ENCODE data around the gene UGT1A10. TPM values are rescaled to one million over a fixed set of nuclear protein-coding genes. Genes with fewer than 3 reads are reported as not detected.
"Not testable (repeated sequence)": the region's sequence is repeated elsewhere in the genome, so short reads cannot be mapped to it uniquely, and the experiment has no call there.

The UGT1A10 gene
- total RNA-seq, 1 experiment from 2014 or later: not detected

DNA sequence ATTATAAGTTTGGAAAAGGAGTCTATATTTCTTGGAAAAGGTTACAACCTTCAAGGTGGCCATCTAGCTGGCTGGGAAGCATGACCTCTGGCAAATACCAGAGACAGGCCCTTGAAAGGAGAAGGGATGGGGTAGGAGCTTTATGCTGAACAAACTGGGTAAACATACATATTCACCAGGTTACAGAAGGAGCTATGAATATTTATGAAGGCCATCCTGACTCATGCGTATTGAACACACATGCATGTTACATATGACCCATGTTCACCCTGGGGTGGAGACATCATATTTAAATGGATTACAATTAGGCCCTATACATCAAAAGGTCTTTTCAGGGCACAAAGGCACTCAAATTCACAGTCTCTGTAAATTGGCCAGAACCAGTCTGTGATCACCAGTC, 43.5 kb upstream of the UGT1A10 start:
- POLR2A ChIA-PET; H3K79me2 ChIP-seq (ENCODE audit: insufficient read depth, low read length); H3K4me2 ChIP-seq (ENCODE audit: low read length); H4K20me1 ChIP-seq (ENCODE audit: insufficient read depth); H2AFZ ChIP-seq (ENCODE audit: low read depth, low read length, poor library complexity, severe bottlenecking); H3K27me3 ChIP-seq (ENCODE audit: insufficient read depth, low read length); ATAC-seq; BruUV-seq (replicated peaks); H3K9me3 ChIP-seq (ENCODE audit: control insufficient read depth in 1 of 2, insufficient read depth in 1 of 2, low read depth in 1 of 2, low read length in 2 of 2); H3K27ac ChIP-seq (ENCODE audit: low read depth, low read length); RAD21 ChIA-PET (ENCODE audit: low non-redundant PET in 1 of 2, low total read pairs in 2 of 2, uncharacterized antibody in 2 of 2, unreplicated experiment in 2 of 2); H3K4me3 ChIP-seq (replicated peaks in 1 of 2; ENCODE audit: low read depth in 1 of 2, low read length in 2 of 2); H3K9me2 ChIP-seq (ENCODE audit: insufficient read depth); DNase-seq (ENCODE audit: low read depth, low spot score); CTCF ChIA-PET; H3K4me1 ChIP-seq (ENCODE audit: control insufficient read depth in 1 of 2, insufficient read depth in 2 of 2, low read length in 2 of 2); intact Hi-C loops (cut with micrococcal nuclease); H3K9ac ChIP-seq (ENCODE audit: low read length); H3K36me3 ChIP-seq (ENCODE audit: control insufficient read depth in 1 of 2, insufficient read depth in 2 of 2, low read length in 2 of 2): not testable (repeated sequence)

DNA sequence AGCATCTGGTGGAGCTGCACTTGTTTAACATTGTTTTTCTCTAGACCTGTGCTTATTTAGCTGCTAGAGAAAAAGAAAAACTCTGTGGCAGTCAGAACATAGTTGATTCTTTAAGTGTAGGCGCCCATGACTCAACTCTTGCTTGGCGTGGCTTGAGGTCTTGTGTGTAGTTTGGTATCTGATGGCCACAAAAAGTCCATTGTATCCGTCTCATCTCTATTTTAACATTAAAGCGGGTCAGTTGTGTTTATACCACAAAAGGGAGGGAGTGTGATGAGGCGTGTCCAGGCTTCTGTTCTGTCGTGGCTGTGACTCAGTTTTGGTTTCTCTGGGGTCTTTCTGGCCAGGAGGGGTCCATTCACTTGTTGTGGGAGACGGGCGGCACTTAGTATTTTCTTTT, 43.0 kb upstream of the UGT1A10 start:
- ATAC-seq (no peak), DNase-seq (ENCODE audit: low read depth, low spot score) (no peak)
- no peaks in the 10 kb centered on the region for H3K9me3 ChIP-seq (ENCODE audit: control insufficient read depth in 1 of 2, insufficient read depth in 1 of 2, low read depth in 1 of 2, low read length in 2 of 2)
- no peak overlapping the region for H2AFZ ChIP-seq (ENCODE audit: low read depth, low read length, poor library complexity, severe bottlenecking)
- ChIA-PET POLR2A (no interaction called here), CTCF (no interaction called here), RAD21 (ENCODE audit: low non-redundant PET in 1 of 2, low total read pairs in 2 of 2, uncharacterized antibody in 2 of 2, unreplicated experiment in 2 of 2) (no interaction called here)
- no peak overlapping the region for H3K4me2 ChIP-seq (ENCODE audit: low read length)
- H3K9me2 ChIP-seq (ENCODE audit: insufficient read depth): no peaks in the 10 kb centered on the region
- H3K27ac ChIP-seq (ENCODE audit: low read depth, low read length): no peak overlapping the region
- no TSS peak for BruUV-seq (replicated peaks)
- H4K20me1 ChIP-seq (ENCODE audit: insufficient read depth): no peaks in the 10 kb centered on the region
- H3K4me3 ChIP-seq (replicated peaks in 1 of 2; ENCODE audit: low read depth in 1 of 2, low read length in 2 of 2): no peak overlapping the region
- H3K79me2 ChIP-seq (ENCODE audit: insufficient read depth, low read length): no peaks in the 10 kb centered on the region
- no peak overlapping the region for H3K9ac ChIP-seq (ENCODE audit: low read length)
- no peaks in the 10 kb centered on the region for H3K4me1 ChIP-seq (ENCODE audit: control insufficient read depth in 1 of 2, insufficient read depth in 2 of 2, low read length in 2 of 2)
- H3K36me3 ChIP-seq (ENCODE audit: control insufficient read depth in 1 of 2, insufficient read depth in 2 of 2, low read length in 2 of 2): no peaks in the 10 kb centered on the region
- TF ChIP-seq, protein P1, sequence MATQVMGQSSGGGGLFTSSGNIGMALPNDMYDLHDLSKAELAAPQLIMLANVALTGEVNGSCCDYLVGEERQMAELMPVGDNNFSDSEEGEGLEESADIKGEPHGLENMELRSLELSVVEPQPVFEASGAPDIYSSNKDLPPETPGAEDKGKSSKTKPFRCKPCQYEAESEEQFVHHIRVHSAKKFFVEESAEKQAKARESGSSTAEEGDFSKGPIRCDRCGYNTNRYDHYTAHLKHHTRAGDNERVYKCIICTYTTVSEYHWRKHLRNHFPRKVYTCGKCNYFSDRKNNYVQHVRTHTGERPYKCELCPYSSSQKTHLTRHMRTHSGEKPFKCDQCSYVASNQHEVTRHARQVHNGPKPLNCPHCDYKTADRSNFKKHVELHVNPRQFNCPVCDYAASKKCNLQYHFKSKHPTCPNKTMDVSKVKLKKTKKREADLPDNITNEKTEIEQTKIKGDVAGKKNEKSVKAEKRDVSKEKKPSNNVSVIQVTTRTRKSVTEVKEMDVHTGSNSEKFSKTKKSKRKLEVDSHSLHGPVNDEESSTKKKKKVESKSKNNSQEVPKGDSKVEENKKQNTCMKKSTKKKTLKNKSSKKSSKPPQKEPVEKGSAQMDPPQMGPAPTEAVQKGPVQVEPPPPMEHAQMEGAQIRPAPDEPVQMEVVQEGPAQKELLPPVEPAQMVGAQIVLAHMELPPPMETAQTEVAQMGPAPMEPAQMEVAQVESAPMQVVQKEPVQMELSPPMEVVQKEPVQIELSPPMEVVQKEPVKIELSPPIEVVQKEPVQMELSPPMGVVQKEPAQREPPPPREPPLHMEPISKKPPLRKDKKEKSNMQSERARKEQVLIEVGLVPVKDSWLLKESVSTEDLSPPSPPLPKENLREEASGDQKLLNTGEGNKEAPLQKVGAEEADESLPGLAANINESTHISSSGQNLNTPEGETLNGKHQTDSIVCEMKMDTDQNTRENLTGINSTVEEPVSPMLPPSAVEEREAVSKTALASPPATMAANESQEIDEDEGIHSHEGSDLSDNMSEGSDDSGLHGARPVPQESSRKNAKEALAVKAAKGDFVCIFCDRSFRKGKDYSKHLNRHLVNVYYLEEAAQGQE (IDR thresholded peaks at IDR 0.05; ENCODE audit: low read depth): no peak
- TF ChIP-seq SP1 (IDR thresholded peaks at IDR 0.05; ENCODE audit: low read depth) (no peak), POLR2AphosphoS5 (IDR thresholded peaks at IDR 0.05; ENCODE audit: low read depth, low read length) (no peak), SIN3A (IDR thresholded peaks at IDR 0.05; ENCODE audit: low read depth) (no peak), CEBPB (IDR thresholded peaks at IDR 0.05; ENCODE audit: low read depth) (no peak), ELF1 (IDR thresholded peaks at IDR 0.05; ENCODE audit: borderline replicate concordance, low read depth) (no peak), RAD21 (IDR thresholded peaks at IDR 0.05; ENCODE audit: low read depth) (no peak), ZFX (IDR thresholded peaks at IDR 0.05) (no peak)
- TF ChIP-seq, protein P2, sequence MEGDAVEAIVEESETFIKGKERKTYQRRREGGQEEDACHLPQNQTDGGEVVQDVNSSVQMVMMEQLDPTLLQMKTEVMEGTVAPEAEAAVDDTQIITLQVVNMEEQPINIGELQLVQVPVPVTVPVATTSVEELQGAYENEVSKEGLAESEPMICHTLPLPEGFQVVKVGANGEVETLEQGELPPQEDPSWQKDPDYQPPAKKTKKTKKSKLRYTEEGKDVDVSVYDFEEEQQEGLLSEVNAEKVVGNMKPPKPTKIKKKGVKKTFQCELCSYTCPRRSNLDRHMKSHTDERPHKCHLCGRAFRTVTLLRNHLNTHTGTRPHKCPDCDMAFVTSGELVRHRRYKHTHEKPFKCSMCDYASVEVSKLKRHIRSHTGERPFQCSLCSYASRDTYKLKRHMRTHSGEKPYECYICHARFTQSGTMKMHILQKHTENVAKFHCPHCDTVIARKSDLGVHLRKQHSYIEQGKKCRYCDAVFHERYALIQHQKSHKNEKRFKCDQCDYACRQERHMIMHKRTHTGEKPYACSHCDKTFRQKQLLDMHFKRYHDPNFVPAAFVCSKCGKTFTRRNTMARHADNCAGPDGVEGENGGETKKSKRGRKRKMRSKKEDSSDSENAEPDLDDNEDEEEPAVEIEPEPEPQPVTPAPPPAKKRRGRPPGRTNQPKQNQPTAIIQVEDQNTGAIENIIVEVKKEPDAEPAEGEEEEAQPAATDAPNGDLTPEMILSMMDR (IDR thresholded peaks at IDR 0.05 in 2 of 3, conservative IDR thresholded peaks at IDR 0.05 in 1 of 3; ENCODE audit: borderline replicate concordance in 1 of 3, insufficient read depth in 1 of 3, low read depth in 2 of 3, low read length in 2 of 3): no peak
- TF ChIP-seq, protein P3, sequence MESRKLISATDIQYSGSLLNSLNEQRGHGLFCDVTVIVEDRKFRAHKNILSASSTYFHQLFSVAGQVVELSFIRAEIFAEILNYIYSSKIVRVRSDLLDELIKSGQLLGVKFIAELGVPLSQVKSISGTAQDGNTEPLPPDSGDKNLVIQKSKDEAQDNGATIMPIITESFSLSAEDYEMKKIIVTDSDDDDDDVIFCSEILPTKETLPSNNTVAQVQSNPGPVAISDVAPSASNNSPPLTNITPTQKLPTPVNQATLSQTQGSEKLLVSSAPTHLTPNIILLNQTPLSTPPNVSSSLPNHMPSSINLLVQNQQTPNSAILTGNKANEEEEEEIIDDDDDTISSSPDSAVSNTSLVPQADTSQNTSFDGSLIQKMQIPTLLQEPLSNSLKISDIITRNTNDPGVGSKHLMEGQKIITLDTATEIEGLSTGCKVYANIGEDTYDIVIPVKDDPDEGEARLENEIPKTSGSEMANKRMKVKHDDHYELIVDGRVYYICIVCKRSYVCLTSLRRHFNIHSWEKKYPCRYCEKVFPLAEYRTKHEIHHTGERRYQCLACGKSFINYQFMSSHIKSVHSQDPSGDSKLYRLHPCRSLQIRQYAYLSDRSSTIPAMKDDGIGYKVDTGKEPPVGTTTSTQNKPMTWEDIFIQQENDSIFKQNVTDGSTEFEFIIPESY (IDR thresholded peaks at IDR 0.05; ENCODE audit: extremely low read depth, insufficient replicate concordance, low read length): no peak
- intact Hi-C loops (cut with micrococcal nuclease): no loop called here
- no peaks in the 10 kb centered on the region for H3K27me3 ChIP-seq (ENCODE audit: insufficient read depth, low read length)

Data from HCT116 (cell line).